Measurements from ENCODE around the gene MRPL20.
"Not testable (repeated sequence)": the region's sequence is repeated elsewhere in the genome, so short reads cannot be mapped to it uniquely, and the experiment has no call there.

MRPL20 gene

DNA sequence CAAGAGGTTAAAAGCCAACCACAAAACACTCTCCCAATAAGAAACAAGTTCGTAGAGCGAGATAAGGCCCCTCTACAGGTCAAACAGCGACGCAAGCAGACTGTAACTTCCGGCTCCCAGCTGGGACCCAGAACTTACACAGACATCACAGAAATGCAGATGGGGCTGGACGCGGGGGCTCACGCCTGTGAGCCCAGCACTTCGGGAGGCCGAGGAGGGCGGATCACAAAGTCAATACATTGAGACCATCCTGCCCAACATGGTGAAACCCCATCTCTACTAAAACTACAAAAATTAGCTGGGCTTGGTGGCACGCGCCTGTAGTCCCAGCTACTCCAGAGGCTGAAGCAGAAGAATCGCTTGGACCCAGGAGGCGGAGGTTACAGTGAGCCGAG is 19.0 kb downstream of the MRPL20 start (continued):
- TF ChIP-seq, protein P1, sequence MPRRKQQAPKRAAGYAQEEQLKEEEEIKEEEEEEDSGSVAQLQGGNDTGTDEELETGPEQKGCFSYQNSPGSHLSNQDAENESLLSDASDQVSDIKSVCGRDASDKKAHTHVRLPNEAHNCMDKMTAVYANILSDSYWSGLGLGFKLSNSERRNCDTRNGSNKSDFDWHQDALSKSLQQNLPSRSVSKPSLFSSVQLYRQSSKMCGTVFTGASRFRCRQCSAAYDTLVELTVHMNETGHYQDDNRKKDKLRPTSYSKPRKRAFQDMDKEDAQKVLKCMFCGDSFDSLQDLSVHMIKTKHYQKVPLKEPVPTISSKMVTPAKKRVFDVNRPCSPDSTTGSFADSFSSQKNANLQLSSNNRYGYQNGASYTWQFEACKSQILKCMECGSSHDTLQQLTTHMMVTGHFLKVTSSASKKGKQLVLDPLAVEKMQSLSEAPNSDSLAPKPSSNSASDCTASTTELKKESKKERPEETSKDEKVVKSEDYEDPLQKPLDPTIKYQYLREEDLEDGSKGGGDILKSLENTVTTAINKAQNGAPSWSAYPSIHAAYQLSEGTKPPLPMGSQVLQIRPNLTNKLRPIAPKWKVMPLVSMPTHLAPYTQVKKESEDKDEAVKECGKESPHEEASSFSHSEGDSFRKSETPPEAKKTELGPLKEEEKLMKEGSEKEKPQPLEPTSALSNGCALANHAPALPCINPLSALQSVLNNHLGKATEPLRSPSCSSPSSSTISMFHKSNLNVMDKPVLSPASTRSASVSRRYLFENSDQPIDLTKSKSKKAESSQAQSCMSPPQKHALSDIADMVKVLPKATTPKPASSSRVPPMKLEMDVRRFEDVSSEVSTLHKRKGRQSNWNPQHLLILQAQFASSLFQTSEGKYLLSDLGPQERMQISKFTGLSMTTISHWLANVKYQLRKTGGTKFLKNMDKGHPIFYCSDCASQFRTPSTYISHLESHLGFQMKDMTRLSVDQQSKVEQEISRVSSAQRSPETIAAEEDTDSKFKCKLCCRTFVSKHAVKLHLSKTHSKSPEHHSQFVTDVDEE (CRISPR knock-in tag; IDR thresholded peaks at IDR 0.05) = no peak
- TF ChIP-seq, protein P2, sequence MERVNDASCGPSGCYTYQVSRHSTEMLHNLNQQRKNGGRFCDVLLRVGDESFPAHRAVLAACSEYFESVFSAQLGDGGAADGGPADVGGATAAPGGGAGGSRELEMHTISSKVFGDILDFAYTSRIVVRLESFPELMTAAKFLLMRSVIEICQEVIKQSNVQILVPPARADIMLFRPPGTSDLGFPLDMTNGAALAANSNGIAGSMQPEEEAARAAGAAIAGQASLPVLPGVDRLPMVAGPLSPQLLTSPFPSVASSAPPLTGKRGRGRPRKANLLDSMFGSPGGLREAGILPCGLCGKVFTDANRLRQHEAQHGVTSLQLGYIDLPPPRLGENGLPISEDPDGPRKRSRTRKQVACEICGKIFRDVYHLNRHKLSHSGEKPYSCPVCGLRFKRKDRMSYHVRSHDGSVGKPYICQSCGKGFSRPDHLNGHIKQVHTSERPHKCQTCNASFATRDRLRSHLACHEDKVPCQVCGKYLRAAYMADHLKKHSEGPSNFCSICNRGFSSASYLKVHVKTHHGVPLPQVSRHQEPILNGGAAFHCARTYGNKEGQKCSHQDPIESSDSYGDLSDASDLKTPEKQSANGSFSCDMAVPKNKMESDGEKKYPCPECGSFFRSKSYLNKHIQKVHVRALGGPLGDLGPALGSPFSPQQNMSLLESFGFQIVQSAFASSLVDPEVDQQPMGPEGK (CRISPR knock-in tag; IDR thresholded peaks at IDR 0.05; ENCODE audit: borderline replicate concordance) = no peak
- TF ChIP-seq TCF4 (CRISPR knock-in tag; IDR thresholded peaks at IDR 0.05; ENCODE audit: borderline replicate concordance) (no peak), BACH2 (CRISPR knock-in tag; IDR thresholded peaks at IDR 0.05; ENCODE audit: borderline replicate concordance) (no peak), ZNF70 (CRISPR knock-in tag; IDR thresholded peaks at IDR 0.05) (no peak), CSDC2 (CRISPR knock-in tag; IDR thresholded peaks at IDR 0.05) (no peak), ISL1 (CRISPR knock-in tag; IDR thresholded peaks at IDR 0.05) (no peak)

DNA sequence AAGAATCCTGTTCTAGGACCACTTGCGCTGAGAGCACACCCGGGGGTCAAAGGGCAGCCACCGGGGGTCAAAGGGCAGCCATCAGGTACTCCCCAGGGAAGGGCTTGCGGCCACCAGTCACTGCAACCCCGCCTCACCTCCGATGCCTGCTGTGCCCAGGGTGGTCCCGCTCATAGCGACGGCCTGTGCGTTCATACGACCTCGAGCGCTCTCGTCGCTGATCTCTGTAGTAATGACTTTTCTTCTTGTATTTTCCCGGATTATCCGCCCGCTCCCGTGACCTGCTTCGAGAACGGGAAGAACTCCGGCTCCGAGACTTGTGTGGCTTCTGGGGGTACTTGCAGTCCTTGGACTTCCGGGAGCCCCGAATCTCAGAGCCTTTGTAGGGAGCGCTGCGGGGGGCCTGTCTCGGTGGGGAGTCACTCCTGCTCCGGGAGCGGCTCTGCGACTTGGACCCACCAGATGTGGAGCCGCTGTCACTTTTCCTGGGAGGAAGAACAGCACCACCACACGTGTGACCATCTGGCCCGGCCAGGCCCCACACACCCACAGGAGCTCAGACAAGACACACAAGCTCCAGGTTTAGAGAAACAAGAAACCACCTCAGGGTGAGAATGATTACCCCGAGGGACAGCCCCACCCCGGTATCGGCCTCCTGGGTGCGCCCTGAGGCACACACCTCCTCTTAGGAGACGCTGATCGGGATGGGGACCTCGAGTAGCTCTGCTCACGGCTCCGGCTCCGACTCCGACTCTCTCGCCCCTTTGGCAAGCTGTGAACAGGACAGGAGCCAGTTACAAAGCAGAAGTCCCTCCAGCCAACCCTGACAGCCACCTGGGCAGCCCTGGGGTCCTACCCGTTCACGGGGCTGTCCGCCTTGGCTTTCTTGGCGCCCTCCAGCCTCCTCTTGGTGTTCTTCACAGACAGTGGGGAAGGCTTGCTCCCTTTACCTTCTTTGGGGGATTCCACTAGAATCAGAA is 19.7 kb downstream of the MRPL20 start:
- ATAC-seq = no peak

DNA sequence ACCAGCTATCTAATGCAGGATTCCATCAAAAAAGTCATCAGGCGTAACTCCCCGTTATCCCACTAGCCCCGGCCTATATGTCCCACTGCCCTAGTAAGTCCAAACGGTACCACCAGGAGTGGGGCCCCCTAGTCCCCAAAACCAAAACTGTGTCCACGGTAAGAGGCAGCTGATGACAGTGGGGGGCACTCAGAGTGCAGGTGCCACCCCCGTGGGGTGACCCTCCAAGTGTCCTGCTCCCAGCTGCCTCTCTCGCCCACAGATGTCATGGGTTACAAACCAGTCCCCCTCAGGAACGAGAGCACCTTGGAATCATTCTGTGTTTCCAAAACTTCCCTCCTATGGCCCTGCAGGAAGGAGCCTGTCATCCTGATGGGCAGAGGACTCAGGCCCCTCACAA is 21.2 kb downstream of the MRPL20 start:
- no peak for TF ChIP-seq ZNF565 (CRISPR knock-in tag; conservative IDR thresholded peaks at IDR 0.05; ENCODE audit: low read depth)
- TF ChIP-seq ESRRG (CRISPR knock-in tag; IDR thresholded peaks at IDR 0.05) = no peak
- TF ChIP-seq ZFP3 (CRISPR knock-in tag; IDR thresholded peaks at IDR 0.05) = no peak
- no peak for TF ChIP-seq CSDC2 (CRISPR knock-in tag; IDR thresholded peaks at IDR 0.05)
- no peak for TF ChIP-seq BACH2 (CRISPR knock-in tag; IDR thresholded peaks at IDR 0.05; ENCODE audit: borderline replicate concordance)
- TF ChIP-seq ZC3H10 (CRISPR knock-in tag; IDR thresholded peaks at IDR 0.05) = no peak
- no peak for TF ChIP-seq RARB (CRISPR knock-in tag; IDR thresholded peaks at IDR 0.05)
- TF ChIP-seq ISL1 (CRISPR knock-in tag; IDR thresholded peaks at IDR 0.05) = no peak
- TF ChIP-seq, protein P1 (CRISPR knock-in tag; IDR thresholded peaks at IDR 0.05) = no peak
- TF ChIP-seq TCF4 (CRISPR knock-in tag; IDR thresholded peaks at IDR 0.05; ENCODE audit: borderline replicate concordance) = no peak
- TF ChIP-seq, protein P2 (CRISPR knock-in tag; IDR thresholded peaks at IDR 0.05; ENCODE audit: borderline replicate concordance) = no peak
- TF ChIP-seq ZFP30 (CRISPR knock-in tag; IDR thresholded peaks at IDR 0.05) = no peak
- no peak for TF ChIP-seq OSR1 (CRISPR knock-in tag; IDR thresholded peaks at IDR 0.05)
- no peak for TF ChIP-seq PPARA (CRISPR knock-in tag; IDR thresholded peaks at IDR 0.05; ENCODE audit: borderline replicate concordance)
- TF ChIP-seq GLIS3 (CRISPR knock-in tag; IDR thresholded peaks at IDR 0.05) = no peak
- no peak for TF ChIP-seq ZNF8 (CRISPR knock-in tag; IDR thresholded peaks at IDR 0.05)
- no peak for ATAC-seq

More for the DNA sequence above, 19.7 kb downstream of the MRPL20 start:
- no peak for TF ChIP-seq ISL1 (CRISPR knock-in tag; IDR thresholded peaks at IDR 0.05)
- TF ChIP-seq GLIS3 (CRISPR knock-in tag; IDR thresholded peaks at IDR 0.05) = no peak
- no peak for TF ChIP-seq ZFP3 (CRISPR knock-in tag; IDR thresholded peaks at IDR 0.05)
- TF ChIP-seq TCF4 (CRISPR knock-in tag; IDR thresholded peaks at IDR 0.05; ENCODE audit: borderline replicate concordance) = no peak
- no peak for TF ChIP-seq SNAI2 (CRISPR knock-in tag; IDR thresholded peaks at IDR 0.05)
- no peak for TF ChIP-seq ZC3H10 (CRISPR knock-in tag; IDR thresholded peaks at IDR 0.05)
- no peak for TF ChIP-seq ZNF70 (CRISPR knock-in tag; IDR thresholded peaks at IDR 0.05)
- TF ChIP-seq, protein P1 (CRISPR knock-in tag; IDR thresholded peaks at IDR 0.05) = no peak
- no peak for TF ChIP-seq RARB (CRISPR knock-in tag; IDR thresholded peaks at IDR 0.05)
- TF ChIP-seq OSR1 (CRISPR knock-in tag; IDR thresholded peaks at IDR 0.05) = no peak
- TF ChIP-seq ARNTL (CRISPR knock-in tag; IDR thresholded peaks at IDR 0.05; ENCODE audit: borderline replicate concordance, low read depth) = no peak
- no peak for TF ChIP-seq BACH2 (CRISPR knock-in tag; IDR thresholded peaks at IDR 0.05; ENCODE audit: borderline replicate concordance)
- TF ChIP-seq ESRRG (CRISPR knock-in tag; IDR thresholded peaks at IDR 0.05) = no peak
- TF ChIP-seq ZNF8 (CRISPR knock-in tag; IDR thresholded peaks at IDR 0.05) = no peak

DNA sequence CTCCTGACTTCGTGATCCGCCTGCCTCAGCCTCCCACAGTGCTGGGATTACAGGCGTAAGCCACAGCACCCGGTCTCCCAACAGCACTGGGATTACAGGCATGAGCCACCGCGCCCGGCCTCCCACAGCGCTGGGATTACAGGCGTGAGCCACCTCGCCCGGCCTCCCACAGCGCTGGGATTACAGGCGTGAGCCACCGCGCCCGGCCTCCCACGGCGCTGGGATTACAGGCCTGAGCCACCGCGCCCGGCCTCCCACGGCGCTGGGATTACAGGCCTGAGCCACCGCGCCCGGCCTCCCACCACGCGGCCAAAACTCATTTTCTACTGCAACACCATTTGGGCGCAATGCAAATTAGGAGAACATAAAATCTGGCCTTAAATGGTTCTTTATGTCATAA is 21.8 kb downstream of the MRPL20 start:
- ATAC-seq = not testable (repeated sequence)

Measured in SK-N-SH treated with all-trans-retinoic acid at 6 μM for 48 hours (cell line).